Left renal pelvis (tissue), 4 donors: ENCODE results near the gene NBAS. TPM values are rescaled to one million over a fixed set of nuclear protein-coding genes. Genes with fewer than 3 reads are reported as not detected.
A peak's percentile ranks its signal among the peaks of the same experiment; 100 is the strongest.

ENCODE experiments used
- DNase-seq, 4 donors: peaks; one replicate each; pipeline ENCODE4 v3.0.0-alpha.2; 2013; ENCODE audit warnings: low read depth in 4 of 4, low spot score in 3 of 4
- polyA plus RNA-seq, 4 donors: library from polyadenylated mRNA; unstranded; fragments of 120-200 nt; gene quantifications; one replicate each; pipeline ENCODE4 v1.2.1, GENCODE V29; 2013; ENCODE audit not compliant: insufficient read length in 4 of 4

Gene NBAS
- polyA plus RNA-seq, 4 donors, result 52.2 to 64.1 (median 61.2) TPM

GRCh38 chr2:15591692-15592463 is 30.7 kb upstream of the NBAS start, which contains the start of gene DDX1:
Gene DDX1 (plus strand): TSS chr2:15591868. CDS start chr2:15591934, 66 bp downstream.
- DNase-seq, result peak; percentile 64 to 79 (median 72)

GRCh38 chr2:15591373-15591691 is 30.2 kb upstream of the NBAS start:
- no peak for DNase-seq

- no peak for DNase-seq
Observed at GRCh38 chr2:15588329-15588919, 27.3 kb upstream of the NBAS start.

GRCh38 chr2:15584767-15585469 is 23.8 kb upstream of the NBAS start:
- DNase-seq, result no peak

- DNase-seq, result no peak
Observed at GRCh38 chr2:15584316-15584715, 23.2 kb upstream of the NBAS start.

GRCh38 chr2:15583826-15584225 is 22.7 kb upstream of the NBAS start:
- DNase-seq, result peak in 1 of 4 donors; percentile 41

- peak in 2 of 4 donors; percentile 51 to 73 for DNase-seq
Observed at GRCh38 chr2:15582710-15583357, 21.7 kb upstream of the NBAS start.

GRCh38 chr2:15580451-15580850 is 19.3 kb upstream of the NBAS start:
- no peak for DNase-seq

GRCh38 chr2:15579641-15580040 is 18.5 kb upstream of the NBAS start:
- DNase-seq, result no peak

GRCh38 chr2:15577071-15577735 is 16.1 kb upstream of the NBAS start:
- DNase-seq, result peak; percentile 70 to 80 (median 74)

- DNase-seq, result no peak
Observed at GRCh38 chr2:15571729-15572128, 10.6 kb upstream of the NBAS start.

- peak in 1 of 4 donors; percentile 52 for DNase-seq
Observed at GRCh38 chr2:15570104-15570503, 9.0 kb upstream of the NBAS start.

- DNase-seq, result no peak
Observed at GRCh38 chr2:15568874-15569273, 7.7 kb upstream of the NBAS start.

- no peak for DNase-seq
Observed at GRCh38 chr2:15566912-15567311, 5.8 kb upstream of the NBAS start.

GRCh38 chr2:15565994-15566671 is 5.0 kb upstream of the NBAS start:
- no peak for DNase-seq

- DNase-seq, result no peak
Observed at GRCh38 chr2:15565392-15565791, 4.3 kb upstream of the NBAS start.

- no peak for DNase-seq
Observed at GRCh38 chr2:15563227-15564100, 2.3 kb upstream of the NBAS start.

- DNase-seq, result no peak
Observed at GRCh38 chr2:15562354-15563031, 1.4 kb upstream of the NBAS start.
